Stimulated activated CD8-positive, alpha-beta memory T cell treated with anti-CD3 and anti-CD28 coated beads, Interleukin-12 subunit alpha, Interleukin-12 subunit beta, amount 100 ng/mL, for 1 hour (primary cell): ENCODE measurements around the gene ANO7.

Source experiments
- DNase-seq: peaks from one replicate; pipeline ENCODE4 v3.0.0-alpha.2; 2020; ENCODE audit warnings: low read depth

The ANO7 gene

DNA sequence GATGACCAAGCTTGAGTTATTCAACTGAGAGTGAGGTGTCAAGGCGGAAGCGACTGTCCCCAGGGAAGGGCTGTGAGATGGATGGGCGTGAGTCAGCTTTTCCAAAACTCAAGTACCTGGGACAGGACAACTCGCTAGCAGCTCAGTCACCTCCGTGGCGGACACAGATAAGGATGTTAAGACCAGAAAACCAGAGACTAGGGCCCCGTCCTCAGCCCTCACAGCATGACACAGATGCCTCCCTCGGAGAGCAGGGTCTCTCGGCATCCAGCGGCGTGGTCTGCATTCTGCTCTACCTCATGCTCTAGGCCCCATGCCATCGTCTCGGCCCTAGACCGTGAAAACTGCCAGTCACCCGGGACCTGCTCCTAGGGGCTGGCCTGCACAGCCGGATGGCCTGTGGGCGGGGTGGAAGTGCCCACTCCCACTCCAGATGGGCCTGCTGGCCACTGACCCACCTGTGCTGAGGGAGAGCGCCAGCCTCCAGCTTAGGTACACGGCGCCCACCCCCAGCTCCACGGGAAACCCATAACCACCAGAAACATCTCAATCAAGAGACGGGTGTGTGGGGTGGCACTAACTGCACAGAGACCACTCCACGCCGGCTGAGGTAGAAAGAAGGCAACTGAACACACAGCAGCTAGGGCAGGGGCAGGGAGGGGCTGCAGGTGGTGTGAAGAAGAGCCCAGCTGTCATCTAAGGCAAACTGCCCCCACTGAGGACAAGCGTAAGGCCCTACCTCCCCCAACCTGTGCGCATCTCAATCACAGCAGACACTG, 39.8 kb downstream of the ANO7 start:
- no peak for DNase-seq

DNA sequence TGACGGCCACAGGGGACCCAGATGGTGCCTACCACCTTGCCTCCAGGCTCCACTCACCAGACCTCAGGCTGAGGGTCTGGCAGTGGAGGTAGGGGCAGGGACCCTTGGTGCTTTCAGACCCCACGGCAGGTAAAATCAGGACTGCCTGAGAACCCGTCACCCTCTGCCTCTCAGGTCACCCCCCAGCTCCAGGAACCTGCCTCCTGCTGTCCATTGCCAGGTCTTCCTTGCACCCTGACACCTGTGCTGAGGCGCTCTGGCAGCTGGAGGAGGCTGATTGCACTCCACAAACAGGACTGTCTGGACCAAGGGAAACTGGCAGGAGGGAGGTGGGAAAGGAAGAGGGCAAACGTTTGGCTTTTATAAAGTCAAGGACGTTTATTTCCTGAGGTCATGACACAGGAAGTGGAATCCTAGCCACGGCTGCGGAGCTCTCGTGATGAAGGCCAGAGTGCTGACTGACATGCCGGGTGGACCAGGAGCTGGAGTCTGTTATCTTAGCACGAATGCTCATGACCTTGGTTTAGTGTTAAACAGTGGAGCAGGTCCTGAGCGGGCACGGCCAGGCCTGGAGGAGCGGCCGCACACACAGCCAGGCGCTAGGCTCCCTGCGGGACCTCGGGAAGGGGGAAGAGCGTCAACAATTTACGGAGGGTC, 40.5 kb downstream of the ANO7 start:
- DNase-seq, result no peak

- no peak for DNase-seq
These were observed 41.3 kb downstream of the ANO7 start for GRCh38 chr2:241229563-241230401.

DNA sequence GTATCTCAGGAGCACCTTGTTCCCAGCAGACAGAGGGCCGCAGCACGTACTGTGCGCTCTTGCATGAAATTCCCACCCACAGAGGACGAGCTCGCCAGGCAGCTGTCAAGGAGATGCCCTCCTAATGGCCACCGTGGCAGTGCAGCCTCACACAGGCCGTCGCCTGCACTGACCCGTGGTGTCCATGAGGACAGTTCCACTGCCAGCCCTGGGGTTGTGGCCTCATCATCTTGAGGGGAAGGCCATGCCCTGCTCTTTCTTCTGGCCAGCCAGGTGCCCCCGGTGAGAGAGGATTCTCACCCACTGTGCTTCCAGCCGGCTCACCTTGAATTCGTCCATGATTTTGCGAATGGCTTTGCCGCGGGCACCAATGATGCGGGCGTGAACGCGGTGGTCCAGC, 42.0 kb downstream of the ANO7 start:
- no peak for DNase-seq

DNA sequence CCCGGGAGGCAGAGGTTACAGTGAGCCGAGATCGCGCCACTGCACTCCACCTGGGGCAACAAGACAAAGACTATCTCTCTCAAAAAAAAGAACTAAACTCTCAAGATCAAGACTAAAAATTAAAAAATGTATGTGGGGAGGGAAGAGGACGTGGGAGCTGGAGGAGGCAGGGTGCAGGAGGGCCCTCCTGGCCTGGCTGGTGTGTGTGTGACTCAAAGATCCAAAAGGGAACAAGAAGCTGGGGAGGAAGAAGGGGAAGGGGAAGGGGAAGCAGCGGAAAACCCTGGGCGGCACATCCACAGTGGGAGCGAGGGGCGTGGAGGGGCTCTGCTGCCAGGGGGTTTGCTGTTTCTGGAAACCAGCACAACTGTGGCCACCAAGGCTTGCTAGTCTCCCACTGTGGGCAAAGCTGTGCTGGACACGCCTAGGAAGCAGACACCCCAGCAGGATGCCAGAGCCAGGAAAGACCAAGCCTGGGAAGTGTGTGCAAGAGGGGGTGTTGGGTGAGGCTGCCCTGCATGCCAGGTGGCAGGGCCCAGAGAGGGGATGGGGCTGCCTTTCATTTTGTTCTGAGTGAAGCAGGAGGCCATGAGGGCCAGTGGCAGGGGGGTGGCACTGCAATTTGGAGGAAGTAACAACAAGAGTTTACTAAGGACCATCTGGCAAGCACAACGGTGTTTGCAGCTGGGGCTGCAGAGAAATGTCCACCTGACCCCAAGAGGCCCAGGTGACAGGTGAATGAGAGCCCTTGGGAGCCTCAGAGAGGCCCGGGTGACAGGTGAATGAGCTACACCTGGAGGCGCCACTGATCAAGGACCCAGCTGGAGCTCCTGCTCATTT, 44.5 kb downstream of the ANO7 start:
- DNase-seq, result no peak

DNA sequence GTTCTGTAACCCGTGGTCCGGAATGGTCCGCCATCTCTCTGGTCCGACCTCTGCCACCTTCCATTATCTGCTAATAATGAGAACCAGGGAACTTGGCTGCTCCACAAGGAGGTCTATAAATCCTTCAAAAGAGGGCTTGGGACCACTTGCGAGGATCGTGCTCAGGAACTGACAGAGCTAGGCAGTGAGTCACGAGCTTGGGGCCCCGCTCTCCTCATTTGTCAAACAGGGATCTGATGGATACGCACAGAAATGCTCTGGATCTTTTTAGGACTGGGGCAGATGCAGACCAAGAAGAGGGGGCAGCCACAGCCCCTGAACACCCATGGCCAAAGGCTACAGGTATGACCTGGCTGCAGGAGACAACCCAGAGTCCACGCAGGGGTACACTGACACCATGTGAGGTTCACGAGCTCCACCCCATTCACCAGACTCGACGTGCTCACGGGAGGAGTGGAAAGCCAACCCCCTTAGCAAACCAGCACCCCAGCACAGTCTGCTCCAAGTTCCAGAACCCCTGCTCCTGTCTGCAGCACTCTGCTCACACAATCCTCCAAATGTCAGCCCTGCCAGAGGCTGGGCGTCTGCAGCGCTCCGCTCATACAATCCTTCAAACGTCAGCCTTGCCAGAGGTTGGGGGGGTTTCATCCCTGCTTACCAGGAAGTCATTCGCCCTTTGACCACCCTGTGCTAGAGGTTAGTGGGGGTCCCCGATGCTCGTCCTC, 45.8 kb downstream of the ANO7 start:
- DNase-seq, result no peak

- DNase-seq, result no peak
These were observed 46.7 kb downstream of the ANO7 start for GRCh38 chr2:241234962-241235740.

DNA sequence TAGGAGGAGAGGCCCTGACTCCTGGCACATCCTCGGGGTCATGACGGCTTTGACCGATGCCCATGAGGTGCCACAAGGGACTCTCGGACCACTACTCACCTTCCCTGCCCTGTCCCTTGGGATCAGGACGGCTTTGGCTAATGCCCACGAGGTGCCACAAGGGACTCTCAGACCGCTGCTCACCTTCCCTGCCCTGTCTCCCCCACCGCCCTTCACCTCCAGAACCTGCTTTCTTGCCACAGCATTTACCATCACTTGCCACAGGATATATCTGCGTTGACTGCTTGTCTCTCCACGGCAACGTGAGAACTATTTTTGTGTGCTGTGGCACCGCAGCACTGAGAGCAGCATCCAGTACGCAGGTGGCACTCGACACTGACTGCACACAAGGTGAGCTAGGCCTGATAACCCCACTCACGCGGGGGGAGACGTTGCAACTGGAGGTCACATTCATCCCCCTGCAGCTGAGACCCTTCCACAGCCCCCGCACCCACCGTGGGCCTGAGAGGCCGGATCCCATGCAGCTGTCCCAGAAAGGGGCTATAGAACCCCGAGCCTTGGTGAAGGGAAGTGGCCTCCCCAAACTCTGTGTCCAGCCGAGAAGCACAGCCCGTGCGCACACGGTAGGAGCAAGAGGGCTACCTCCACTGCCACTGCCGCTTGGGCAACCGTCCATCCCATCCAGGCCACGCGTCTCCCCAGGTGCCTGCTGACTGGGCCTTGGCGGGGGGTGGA, 47.5 kb downstream of the ANO7 start:
- DNase-seq, result no peak

- no peak for DNase-seq
These were observed 48.6 kb downstream of the ANO7 start for GRCh38 chr2:241237047-241237446.

DNA sequence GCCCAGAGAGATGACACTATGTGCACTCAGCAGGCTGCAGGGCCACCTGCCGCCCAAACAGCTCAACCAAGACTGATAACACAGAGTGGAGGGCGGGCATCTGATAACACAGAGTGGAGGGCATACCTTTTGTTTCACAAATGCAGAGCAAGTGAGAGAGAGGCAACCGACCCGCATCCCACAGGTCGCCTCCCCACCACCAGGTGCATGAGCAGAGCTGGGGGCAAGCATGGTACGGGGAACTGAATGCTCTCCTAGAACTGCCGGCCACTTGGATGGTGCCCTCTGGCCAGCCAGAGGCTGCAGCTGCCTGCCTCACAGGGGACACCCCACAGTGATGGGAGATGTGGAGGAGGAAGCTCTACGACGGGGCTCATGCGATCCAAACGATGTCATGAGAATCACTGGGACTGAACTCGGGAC, 49.5 kb downstream of the ANO7 start:
- DNase-seq, result no peak

DNA sequence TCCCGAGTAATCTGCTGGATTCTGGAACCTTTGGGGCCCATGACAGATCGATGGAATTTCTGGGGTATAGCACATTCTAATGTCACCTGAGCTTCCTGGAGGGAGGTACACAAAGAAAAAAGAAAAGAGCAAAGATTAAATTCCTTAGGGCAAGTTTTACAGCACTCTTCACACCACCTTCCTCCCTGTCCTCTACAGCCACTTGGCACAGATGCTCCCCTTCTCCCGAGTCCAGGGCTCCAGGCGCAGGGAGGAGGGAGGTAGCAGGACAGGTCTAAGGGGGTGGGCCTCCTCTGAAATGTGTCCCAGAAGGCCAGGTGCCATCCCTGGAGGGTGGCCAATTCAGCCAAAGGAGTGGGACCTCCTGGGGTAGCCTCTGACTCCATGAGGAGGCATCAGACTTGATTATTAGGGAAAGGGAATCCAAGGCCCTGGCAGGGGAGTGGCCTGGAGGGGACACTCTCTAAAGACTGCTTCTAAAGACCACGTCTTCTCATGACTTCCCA, 50.3 kb downstream of the ANO7 start:
- DNase-seq, result no peak

DNA sequence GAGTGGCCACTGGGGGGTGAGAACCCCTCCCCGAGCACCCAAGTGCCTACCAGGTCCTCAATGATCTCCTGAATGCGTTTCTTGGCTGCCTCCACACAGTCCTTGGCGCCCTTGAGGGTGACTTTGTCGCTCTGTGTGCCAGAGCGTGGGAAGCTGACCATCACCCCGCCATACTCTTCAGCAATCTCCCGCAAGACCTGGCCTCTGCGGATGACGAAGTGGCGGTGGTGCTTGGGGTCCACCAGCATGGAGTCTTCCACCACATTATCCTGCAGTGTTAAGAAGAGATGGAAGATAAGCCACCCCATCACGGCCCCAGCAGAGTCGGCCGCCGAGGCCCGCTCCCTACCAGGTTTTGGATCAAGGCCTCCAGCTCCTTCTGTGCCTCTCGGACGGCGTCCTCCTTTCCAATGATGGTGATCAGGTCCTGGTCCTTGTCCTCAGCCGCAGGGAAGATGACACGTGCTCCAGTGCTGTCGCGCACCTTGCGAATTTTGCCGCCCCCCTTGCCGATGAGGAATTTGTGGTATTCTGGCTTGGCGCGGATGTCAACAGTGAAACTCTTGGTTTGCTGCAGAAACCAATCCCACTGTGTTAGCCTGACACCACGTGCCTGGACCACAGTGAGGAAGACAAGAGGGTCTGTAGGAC, 51.2 kb downstream of the ANO7 start:
- no peak for DNase-seq

GRCh38 chr2:241240320-241241004, 52.0 kb downstream of the ANO7 start:
- no peak for DNase-seq

DNA sequence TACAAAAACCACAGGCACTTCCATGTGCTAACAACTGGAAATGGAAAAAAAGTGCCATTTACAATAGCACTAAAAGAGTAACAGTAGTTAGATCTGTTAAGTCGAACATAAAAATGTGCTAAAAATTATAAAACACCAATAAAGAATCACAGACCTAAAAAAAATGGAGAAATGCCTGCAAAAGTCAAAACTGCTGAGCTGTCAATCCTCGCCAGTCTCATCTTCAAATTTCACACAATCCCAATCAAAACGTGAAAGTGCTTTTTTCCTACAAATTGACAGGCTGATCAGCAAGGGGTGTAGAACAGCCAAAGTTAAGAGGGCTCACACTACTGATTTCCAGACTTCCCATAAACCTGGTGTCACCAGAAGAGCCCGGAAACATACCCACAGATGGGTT, 53.2 kb downstream of the ANO7 start:
- no peak for DNase-seq

DNA sequence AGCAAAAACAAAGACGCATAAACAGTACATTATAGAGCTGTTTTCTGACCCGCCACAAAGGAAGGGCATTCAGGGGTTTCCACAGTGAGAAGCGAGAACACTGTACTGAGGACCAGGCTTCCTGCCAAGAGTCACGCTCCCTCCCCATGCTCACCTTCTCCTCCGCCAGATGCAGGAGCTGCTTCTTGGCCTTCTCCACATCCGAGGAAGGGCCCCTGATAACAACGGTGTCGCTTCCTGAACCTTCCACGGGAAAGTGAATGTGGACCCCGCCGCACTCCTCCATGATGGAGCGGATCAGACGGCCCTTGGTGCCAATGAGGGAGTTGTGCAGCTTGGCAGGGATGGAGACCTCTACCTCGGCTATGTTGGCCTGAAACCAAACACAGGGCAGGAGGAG, 53.8 kb downstream of the ANO7 start:
- DNase-seq, result no peak

DNA sequence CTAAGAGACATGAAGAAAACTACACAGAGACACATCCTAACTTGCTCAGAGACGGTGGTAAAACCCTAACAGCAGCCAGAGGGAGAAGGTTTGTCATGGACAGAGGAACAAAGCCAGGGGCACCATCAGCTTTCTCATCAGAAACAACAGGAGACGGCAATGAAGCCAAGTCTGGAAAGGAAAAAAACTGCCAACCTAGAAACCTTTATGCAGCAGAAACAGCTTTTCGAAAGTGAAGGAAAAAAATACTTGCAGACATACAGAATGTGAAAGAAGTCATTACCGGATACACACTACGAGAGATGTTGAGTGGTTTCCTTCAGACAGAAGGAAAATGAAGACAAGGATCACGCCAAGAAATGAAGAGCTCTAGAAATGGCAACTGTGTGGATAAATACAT, 55.9 kb downstream of the ANO7 start:
- DNase-seq, result no peak

DNA sequence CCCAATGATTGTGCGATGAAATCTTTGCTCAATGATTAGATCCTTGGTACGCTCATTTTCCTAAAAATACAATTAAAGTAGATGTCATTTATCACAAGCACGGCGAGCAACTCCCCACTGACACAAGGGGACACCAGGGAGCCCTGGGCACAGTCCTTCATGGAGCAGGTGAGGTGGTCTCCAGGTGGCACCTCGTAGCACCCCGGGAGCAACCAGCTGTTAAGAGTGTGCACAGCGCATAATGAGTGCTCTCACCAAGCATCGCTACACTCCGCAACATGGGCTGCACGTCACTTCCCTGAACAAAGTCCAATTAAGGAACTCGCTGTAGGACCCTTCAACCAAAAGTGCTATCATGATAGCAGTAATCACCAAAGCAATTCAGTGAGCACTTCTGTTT, 59.8 kb downstream of the ANO7 start:
- DNase-seq, result no peak

GRCh38 chr2:241248897-241249296, 60.4 kb downstream of the ANO7 start:
- DNase-seq, result no peak
